NCI-H774 (cell line): ENCODE data around the gene ATXN7.

Experiments
- DNase-seq: peaks from one replicate; lab custom pipeline; 2025; lab: John Stamatoyannopoulos, UW

ATXN7 gene

DNA sequence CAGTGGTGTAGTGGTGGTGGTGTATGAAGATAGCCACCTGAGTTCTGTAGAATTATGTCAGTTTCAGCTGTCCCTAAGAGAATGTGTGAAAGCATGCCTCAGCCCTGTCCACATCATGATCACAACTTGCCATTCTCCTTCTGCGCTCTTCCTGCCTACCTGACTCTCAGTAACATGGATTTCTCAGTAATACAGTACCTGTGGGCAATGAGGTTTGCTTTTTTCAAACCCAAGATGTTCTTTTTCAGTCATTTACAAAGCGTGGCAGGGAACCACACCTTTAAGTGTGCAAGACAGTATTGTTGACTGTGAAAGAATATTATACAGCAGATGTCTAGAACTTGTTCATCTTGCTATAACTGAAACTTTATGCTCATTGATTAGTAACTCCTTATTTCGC lies 120.7 kb downstream of the ATXN7 start:
- no peak for DNase-seq

DNA sequence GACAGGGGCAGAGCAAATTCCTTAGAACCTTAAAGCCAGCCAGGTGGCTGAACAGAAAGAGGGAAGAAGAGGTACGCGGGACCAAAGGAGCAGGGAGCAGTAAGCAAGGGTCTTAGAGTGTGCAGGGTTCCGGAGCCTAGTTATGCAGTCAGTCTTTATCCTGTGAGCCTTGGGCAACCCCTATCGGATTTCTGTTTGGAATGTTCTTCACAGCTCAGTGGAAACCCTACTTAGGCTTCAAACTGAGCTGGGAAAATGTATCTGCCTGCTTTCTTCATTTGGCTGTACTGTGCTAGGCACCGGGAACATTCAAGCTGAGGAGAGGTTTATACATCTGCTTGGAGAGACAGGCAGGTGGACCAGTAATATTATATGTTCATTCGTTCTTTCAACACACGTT lies 122.5 kb downstream of the ATXN7 start:
- no peak for DNase-seq

DNA sequence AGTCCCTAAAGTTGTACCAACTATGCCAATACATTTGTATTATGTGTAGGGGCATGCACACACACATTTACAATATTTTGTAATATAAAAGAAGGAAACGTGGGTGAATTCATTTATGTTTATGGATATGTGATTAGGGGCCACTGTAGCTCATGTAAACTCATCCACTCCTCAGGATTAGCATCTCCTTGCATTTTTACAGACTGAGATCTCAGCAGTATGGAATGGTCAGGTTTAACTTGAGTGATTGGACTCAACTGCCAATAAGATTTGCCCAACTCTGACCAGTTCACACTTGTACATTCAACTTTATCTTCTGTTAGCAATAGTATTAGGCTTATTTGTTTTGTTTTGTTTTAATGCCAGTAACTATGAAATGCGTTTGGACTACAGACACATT lies 123.2 kb downstream of the ATXN7 start:
- no peak for DNase-seq

DNA sequence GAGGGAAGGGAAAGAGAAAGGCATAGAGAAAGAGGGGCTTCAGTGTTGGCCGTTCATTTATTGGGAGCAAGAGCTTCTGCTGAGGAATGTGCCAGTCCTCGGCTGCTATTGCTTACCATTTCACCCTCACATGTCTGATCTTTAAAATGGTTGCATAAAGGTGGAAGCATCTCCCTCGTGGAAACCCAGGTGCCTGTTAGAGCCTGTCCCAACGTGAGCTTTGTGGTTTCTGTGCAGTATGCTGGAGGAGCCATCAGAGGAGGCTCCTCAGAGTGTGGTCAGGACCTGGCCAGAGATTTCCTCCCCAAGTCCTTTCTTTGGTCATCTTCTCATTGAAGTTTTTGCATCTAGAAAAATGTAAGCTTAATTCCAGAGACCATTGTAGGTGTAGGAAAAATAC lies 125.3 kb downstream of the ATXN7 start:
- no peak for DNase-seq

DNA sequence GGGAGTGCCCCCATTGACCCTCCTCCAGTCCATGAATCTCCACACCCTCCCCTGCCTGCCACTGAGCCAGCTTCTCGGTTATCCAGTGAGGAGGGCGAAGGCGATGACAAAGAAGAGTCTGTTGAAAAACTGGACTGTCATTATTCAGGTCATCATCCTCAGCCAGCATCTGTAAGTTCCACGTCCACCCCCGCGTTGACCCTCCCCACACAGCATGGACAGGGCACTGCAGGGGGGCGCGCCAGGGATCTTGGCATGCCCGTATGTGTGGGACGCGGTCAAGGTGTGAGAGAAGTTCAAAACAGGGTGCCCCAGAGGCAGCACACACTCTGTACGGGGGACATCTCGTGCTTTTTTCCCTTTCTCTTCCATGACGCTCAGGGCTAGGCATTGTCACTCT lies 126.5 kb downstream of the ATXN7 start:
- DNase-seq: no peak

DNA sequence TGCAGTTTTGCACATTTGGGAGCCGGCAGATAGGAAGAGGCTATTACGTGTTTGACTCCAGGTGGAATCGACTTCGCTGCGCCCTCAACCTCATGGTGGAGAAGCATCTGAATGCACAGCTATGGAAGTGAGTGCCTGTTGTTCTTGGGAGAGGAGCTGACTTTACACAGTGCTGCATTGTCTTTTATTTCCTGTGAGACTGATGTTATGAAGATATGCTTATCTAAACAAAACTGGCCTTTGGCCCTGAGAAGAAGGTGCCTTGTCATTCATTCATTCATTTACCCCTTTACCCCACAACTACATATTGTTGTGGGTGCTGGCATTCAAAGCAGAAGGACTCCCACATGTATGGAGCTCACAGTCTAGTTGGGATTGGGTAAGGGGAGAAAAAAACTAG lies 127.1 kb downstream of the ATXN7 start:
- DNase-seq: no peak

DNA sequence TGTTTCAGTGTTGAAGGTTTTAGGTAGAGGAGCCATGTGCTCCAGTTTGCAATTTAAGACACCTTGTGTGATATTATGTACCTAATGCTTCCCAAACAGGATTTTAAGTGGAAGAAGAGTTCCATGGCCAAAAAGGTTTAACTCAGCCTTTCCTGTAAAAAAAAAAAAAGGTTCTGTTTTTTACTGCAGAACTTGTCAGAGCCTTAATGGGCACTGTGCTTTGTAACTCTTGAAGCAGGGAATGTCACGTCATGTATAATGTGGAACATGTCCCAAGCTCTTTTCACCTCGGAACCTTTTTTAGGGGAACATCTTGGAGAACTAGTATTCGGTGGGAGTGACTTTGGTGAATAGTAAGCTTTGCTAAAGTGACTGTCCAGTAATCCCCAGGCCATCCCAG lies 128.0 kb downstream of the ATXN7 start:
- no peak for DNase-seq

DNA sequence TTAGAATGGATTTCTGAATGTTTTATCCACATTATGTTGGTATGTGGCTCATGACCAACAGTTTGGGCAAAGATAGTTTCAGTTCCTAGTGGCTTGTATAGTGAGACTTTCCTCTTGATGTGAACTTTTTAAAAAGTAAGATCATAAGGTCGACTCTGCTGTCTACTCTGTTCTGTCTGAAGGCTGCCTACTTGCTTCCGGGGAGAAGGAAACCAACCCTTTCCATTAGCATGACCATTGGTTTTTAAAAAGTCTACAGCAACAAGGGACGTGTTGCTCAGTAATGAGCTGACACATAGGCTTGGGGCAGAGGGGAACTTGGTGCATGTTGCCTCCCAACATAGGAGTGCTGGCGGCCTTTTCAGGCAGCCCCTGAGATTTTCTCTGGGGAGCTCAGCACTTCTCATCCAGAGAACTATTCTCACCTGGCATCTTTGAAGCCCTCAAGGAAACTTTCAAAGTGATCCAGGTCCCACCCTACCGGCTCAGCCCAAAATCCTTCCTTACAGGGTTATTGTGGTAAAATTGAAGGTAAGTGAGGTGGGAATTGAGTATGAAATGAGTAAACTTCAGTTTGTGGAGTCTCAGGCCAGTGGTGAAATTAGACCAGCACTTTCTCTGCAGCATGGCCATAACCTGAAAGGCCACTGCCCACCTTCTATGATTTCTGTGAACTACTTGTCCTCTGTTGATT lies 129.0 kb downstream of the ATXN7 start:
- DNase-seq: no peak

DNA sequence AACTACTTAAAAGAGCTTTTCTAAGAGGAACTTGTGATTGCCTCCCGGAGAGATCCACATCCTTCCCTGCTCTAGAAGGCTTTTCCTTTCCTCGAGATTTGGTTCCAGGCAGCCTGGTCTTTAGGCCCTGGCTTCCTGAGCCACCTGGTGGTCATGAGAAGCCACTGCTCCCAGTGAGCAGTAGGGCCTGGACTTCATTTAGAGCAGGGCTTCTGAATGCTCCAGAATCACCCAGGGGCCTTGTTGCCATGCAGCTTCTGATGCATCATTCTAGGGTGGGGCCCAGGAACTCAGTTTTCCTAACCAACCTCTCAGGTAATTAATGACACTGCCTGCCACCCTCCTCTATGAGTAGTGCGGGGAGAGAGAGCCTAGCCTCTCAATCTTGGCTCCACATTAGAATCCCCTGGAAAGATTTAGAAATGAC lies 130.0 kb downstream of the ATXN7 start:
- peak; percentile 9 for DNase-seq

DNA sequence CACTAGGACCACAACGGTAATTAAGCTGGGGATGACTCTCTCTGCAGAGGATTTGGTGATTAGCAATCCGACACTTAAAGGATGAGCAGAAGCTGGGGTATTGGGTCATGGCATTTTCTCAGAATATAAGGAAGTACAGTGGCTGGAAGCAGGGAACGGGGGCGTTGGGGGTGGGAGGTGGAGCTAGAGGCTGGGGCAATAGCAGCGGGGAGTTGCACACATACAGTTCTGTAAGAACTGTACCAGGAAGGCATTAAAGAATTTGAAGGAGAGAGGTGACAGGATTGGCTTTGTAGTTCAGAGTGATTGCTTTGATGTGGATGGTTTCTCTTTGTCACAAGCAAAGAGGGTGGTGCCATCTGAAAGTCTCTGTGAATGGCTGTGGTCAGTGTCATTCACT lies 131.4 kb downstream of the ATXN7 start:
- DNase-seq: no peak

DNA sequence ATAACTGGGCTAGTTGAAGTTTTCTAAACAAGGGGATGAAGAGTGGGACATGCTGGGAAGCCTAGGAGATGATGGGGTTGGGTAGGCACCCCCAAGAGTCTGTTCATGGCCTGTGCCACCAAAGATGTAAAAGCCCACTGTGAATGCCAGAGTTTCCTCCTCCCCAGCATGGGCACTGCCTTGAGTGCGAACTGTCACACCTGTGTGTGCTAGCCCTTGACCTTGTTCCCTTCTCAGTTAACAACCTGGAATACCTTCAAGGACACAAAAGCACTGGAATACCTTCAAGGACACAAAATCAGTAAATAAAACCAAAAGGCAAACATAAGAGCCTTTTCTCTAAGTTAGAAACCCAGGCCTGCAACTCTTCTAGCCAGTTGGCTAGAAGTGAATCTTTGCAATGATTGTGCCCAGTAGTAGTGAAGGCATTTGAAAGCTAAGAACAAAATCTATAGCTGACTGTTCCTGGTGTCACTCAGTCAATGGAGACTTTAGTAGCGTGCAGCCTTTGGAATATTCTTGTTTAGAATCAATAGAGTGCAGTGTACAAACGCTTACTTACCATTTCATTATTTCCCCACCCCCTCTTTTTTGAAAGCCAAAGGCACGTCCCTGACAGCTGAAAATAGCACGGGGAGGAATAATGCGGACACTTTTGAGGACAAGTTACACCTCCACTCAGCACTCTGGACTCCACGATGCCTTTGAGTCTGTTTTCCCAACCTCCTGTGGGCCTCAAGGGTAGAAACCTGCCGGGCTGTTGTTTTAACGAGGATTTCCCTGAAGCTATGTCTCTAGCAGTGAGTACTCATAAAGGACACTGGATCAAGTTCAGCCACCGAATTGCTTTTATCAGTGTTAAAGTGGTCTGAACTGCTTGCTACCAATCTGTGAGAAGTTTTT lies 135.4 kb downstream of the ATXN7 start:
- no peak for DNase-seq

DNA sequence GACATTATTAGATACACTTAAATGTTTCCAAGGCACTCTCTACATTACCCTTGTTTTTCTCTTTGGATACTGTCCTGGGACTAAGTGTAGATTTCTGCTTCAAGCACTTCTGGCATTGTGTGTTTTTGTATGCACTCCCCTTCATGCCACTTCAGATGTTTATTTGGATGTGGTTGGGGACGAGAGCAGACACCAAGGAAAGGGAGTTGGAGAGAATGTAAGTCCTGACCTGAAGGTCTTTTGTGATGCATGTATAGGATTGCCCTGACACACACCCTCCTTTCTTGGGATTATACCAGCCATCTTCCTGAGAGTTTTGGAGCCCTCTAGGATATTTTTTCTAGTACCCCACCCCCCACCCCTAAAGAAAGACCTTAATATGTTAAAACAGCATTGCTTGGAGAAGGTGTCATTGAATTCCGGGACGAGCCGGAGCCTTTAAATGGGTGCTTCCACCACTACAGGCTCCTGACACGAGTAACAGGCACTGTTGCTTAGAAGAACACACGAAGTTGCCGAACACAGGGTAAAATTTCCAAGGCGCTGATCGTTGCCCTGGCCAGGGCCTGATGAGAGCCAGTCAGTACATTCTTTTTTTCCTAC lies 136.9 kb downstream of the ATXN7 start:
- DNase-seq: no peak

DNA sequence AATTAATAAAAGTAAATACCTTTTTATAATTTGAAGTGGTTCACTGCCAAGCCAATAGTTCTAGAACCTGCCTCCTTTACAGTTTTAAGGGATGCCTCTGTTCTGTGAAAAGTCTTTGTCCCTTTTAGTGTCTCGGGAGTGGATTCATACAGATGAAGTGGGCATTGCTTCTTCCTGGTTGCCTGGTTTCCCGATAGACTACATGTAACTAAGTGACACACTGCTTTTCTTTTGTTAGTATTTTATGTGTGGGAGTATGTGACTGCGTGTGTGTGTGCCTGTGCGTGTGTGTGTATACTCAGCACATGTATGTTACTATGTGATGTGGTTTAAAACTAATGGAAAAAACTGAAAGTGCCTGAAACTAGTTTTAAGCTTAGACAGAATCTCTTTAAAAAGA lies 138.6 kb downstream of the ATXN7 start:
- DNase-seq: no peak

DNA sequence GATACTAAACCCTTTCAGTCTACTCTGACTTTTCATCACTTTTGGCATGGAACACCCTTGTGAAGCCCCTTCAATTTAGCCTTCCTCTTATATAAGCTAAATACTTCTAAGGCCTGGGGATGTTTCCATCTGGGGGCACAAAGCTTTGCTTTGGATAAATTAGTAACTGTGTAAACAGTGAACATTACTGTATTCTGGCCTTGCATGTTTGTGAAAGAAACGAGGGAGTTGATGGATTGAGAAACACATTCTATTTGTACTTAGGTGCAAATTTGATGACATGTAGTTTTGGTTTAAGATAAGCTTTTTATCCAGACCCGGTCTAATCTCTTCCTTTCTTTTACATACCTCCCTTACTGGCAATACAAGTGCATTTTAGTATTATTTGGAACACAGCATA lies 139.9 kb downstream of the ATXN7 start:
- no peak for DNase-seq

DNA sequence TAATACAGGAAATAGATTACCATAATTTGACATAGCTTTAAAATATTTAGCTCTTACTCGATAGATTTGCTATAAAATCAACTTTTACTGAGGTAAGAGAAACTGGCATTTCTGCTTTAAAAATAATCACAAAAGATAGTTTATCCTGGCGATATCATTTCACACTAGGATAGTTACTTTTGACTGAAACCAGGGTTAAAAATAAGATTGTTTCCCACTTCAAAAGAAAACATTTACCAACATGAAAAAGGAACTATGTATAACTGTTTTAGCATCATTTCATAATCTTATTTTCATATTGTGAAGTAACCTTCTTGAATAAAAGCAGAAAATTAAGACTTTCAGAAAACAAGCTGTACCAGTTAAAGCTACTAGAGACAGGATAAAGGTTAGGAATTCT lies 144.3 kb downstream of the ATXN7 start:
- no peak for DNase-seq

DNA sequence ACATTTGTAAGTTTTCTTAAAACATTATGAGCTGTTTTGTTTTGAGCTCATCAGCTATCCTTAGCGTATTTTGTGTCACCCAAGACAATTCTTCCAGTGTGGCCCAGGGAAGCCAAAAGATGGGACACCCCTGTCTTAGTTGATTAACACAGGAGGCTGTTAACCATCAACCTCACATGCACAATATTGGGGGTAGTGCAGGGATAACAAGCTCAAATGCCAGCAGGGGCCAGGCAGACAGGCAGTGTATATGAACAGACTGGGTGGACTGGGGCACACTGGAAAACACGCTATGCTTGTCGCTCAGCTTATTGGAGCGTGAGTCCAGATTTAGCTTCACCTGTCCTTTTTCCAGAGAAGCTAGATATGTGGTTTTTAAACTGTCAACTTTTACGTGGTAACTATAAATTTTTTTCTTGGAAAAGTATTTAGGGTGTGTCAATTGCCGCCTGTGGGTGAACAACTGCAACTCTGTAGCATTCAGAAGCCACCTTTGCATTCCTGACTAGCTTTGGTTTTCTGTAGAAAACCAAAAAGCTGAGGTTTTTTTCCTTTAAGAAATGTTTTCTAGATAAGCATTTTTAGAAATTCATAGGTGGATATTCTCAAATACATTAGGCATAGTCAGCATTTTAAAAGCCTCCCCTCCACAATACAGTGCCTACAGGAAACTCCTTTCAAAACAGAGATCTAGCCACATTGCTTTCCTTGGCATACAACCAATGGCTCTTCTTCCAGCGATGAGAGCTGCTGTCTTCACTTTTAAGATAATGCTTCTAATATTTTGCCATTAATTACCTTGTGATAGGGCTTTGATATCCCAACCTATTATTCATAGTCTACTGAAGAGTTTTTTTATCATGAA lies 145.1 kb downstream of the ATXN7 start:
- no peak for DNase-seq

DNA sequence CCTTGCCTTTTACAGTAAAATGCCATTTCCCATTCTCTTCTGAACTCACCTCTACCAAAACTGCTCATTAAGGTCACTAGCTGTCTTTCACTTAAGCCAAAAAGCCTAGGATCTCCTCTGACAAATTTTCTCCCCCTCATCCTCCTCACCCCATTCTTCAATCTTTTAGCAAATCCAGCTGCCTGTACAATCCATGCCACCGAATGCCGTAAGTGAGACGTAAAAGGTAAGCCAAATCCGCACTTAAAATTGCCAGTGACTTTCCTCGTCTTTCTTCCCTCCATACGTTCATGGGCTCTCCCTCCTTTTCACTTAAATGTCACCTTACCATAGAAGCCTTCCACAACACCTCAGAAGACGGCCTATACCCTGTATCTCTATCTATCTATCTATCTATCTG lies 145.9 kb downstream of the ATXN7 start:
- DNase-seq: no peak

DNA sequence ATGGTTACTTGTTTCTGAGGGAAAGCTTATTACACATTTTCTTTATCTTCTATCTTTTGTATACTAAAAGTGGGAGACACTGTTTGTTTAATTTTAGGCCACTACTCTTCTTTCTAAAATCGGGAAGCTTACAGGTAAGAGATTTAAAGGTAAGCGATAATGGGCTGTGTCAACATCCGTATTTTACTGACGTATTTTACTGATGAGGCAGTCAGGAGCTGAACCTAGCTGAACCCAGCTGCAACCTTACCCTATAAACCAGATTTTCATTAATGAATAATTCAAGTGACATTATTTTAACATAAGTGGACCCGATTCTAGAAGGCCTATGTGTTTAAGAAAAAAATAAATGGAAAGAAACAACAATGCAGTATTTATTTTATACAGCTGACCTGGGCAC lies 146.5 kb downstream of the ATXN7 start:
- no peak for DNase-seq

DNA sequence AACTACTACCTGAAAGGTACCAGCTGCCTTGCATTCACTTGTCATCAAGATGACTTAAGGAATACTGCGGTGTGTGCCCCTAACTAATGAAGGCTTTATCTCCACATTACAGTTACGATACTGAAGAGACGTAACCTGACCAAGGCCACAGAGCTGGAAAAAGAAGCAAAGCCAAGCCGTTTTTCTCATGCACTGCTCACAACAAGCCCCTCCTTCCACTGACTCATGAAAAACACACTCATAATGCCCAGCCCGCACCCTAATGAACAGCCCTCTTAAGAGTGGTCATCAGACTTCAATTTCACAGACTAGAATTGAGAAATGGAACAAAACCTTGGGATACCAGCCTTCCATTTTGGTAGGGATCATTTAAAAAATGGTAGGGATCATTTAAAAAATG lies 148.0 kb downstream of the ATXN7 start:
- DNase-seq: no peak

DNA sequence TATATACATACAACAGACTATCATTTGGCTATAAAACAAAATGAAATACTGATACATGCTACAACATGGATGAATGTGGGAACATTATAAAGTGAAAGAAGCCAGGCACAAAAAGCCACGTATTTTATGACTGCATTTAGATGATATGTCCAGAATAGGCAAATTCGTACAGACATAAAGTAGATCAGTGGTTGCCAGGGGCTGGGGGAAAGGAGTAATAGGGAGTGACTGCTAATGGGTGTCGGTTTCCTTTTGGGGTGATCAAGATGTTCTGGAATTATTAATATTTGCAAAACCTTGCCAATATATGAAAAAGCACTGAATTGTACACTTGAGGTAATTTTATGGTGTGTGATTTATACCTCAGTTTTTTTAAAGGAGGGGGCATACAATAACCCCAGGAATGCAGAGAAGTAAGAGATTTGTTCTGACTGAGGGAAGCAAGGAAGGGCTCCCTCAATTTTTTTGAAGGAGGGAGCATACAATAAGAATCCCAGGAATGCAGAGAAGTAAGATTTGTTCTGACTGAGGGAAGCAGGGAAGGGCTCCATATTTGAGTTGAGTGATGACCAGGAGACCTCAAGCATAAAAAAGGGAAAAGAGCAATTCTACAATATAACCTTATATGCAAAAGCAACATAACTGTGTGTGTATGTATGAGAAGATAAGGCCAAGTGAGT lies 153.4 kb downstream of the ATXN7 start:
- DNase-seq: no peak

DNA sequence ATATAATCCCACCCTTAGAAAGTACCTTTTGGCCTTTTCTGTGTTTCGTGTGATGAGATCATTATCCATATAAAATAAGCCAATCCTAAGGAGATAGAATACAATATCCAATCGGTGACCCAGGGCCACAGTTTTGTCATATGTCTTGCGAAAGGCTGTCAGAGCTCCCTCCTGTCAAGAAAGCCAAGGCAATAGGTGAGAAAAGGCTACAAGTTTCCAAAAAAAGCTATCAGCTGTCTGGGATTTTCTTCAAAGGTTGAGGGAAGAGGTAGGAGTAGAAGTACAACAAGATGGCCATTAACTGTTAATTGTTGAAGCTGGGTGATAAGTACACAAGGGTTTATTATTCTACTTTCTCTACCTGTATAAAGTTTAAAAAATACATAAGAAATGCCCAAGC lies 155.6 kb downstream of the ATXN7 start:
- no peak for DNase-seq

DNA sequence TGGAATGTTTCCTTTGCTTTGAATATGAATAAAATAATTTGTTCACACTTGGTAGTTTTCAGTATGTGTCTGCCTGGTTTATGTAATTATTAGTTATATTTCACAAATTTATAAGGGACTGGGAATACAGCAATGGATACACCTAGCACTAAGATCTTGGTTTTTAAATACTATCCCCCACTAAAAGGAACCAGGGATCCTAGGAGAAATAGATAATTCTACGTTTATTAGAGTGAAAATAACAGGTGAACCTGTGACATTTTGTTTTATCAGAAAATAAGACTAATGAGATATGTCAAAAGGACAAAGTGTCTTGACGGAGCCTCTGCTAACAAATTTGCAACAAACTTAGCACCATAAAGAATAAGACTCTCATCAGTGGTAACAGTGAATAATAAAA lies 156.2 kb downstream of the ATXN7 start:
- no peak for DNase-seq
